NCI-H526 (cell line): ENCODE results near the gene FAM9C.

ENCODE experiments used
- DNase-seq, 2 experiments: peaks; one replicate each; lab custom pipeline; 2025; lab: John Stamatoyannopoulos, UW

Gene FAM9C

GRCh38 chrX:13007519-13008188 lies 36.8 kb downstream of the FAM9C start:
- DNase-seq: no peak

GRCh38 chrX:13005661-13006473 lies 38.6 kb downstream of the FAM9C start:
- DNase-seq: no peak

GRCh38 chrX:13001961-13002671 lies 42.3 kb downstream of the FAM9C start:
- peak; percentile 14 to 27 for DNase-seq

- DNase-seq: no peak
Observed at GRCh38 chrX:13001097-13001496, 43.3 kb downstream of the FAM9C start.

- DNase-seq: no peak
Observed at GRCh38 chrX:13000301-13000811, 44.1 kb downstream of the FAM9C start.

DNA sequence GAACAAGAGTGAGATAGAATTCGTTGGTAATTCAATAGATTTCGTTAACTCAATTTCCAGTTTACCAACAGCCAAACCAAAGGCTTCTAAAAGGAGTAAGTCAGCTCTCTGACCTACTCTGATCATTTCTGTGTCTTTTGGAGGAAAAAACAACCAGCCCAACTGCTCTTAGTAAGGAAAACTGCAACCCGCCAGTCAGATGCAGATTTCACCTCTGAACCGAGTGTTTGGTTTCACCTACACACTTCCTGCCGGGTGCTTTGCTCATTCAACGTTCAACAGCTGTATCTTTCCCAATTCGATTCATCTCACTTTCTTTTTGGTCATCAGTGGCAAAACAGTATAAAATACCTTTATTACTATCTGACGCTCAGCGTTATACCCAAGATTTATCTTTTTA lies 45.0 kb downstream of the FAM9C start:
- no peak for DNase-seq

DNA sequence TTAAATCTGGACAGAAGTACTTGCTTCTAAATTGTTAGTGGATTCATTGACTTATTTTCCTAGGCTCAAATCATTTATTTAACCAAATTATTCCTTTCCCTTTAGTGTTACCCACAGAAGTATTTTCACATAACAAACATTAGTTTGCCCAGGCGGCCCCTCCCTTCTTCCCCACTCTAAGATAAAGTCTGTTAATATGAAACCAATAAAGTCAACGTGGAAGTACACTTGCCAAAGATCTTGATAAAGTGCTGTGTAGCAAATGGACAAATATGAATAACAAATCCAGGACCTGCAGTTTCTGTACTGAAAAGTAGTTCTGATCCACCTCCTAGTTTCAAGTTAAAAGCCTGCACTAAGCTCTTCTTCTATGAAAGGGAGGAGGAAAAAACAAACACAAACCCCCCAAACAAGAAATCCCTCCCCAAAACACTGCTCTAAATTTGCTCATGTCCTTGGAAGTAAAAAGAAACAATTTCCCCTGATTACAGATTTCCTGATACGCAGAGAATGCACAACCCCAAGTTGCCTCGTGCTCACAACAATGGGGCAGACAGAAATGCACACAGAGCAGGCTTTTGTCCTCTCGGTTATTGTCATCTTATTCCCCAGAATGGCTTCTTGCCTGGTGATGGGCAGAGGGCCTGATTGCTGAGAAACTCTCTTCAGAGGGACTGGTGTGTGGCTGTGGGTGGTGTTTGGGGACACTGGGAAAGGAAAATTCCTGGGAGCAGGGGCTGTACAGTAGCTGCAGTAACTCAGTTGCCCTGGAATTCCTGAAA lies 46.3 kb downstream of the FAM9C start:
- DNase-seq: peak in 1 of 2 experiments; percentile 6

- DNase-seq: no peak
Observed at GRCh38 chrX:12996934-12997435, 47.4 kb downstream of the FAM9C start.

DNA sequence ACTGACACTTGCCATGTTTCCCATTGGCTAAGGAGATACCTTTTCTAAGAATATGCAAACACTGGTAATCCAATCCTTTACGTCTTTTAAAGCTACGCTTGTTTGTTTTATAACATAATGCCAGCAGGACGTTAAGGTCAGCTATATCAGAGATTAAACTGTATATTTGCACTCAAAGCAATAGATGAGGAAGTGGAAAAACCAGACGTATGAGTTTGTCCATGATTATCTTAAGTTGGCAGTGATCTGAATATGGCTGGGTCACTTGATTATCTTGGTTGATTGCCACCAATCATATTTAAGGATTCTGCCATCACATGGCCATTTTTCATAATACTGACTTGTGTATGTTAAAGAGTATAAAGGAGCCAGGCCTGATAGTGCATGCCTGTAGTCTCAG lies 50.1 kb downstream of the FAM9C start:
- DNase-seq: peak in 1 of 2 experiments; percentile 42

DNA sequence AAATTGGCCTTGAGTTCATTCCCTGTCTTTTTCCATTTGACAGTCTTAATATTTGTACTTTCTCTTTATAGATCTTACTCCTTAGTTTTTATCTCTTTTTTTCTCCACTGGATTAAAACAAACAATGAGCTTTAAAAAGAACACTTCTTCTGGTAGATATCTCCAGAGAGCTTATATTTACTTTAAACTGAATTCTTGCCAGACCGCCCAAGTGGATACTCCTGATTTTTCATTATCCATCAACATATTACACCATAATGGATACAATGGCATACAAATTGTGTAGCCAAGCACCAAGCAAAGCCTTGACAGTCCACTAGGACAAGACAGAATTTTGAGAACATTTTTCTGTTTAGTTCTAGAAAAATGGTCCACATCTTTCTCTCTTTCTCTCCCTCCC lies 50.6 kb downstream of the FAM9C start:
- no peak for DNase-seq

DNA sequence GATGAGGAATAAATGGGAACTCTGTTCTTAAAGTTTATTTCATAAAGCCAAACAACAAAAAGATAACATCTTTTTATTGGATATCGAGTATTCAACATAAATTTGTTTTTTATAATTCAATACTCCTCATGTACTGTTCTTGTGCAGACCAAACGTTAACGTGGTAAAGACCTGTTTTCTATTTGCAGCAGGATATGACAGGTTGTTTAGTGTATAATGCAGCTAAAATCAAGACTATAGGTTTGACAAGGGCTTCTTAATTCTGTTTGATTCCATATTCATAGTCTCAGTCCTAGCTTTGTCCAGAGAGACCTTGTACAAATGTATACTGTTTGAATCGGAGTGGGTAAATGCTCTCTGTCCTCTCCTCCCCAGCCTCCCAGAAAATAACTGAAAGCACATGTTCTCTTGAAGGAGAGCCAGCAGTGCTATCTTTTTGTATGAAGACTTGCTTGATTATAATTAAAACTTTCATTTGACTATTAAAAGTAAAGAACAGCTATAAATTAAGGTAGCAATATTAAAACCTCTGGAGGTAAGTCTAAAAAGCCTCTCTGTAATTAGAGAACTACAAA lies 51.8 kb downstream of the FAM9C start:
- no peak for DNase-seq

GRCh38 chrX:12991575-12991974 lies 52.8 kb downstream of the FAM9C start:
- DNase-seq: no peak

DNA sequence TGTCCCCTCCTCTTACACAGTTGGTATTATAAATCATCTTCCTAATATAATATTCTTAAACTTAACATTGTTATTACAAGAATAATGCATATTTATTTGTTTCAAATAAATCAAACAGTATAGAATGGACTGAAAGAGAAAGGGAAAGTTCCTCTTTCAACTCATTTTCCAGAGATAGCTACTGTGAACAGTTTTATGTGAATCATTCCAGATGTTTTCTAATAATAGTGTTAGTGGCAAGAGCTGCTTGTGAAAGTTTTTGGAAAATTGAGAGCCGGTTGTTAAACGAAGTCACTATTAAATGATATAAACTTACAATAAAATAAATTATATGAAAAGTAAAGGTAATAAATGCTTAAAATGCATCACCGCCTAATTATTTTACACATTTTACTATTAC lies 55.0 kb downstream of the FAM9C start:
- DNase-seq: no peak

DNA sequence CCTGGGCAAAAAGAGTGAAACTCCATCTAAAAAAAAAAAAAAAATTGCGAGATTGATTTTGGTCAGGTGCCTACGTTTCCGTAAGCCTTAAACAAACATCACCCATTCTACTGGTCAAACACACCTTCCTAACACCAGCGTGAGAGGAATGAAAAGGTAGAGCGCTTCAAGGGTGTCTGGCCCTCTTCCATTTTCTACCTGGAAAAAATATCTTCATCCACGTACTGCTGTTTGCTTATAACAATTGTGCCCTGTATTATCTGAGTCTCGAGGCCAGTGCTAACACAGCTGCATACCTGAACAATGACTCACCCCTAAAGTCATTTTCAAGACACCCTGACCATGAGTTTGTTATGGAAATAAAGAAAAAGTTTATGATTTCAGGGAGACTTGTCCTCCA lies 55.6 kb downstream of the FAM9C start:
- no peak for DNase-seq

GRCh38 chrX:12987900-12988594 lies 56.4 kb downstream of the FAM9C start:
- no peak for DNase-seq

GRCh38 chrX:12987340-12987739 lies 57.1 kb downstream of the FAM9C start:
- DNase-seq: no peak

DNA sequence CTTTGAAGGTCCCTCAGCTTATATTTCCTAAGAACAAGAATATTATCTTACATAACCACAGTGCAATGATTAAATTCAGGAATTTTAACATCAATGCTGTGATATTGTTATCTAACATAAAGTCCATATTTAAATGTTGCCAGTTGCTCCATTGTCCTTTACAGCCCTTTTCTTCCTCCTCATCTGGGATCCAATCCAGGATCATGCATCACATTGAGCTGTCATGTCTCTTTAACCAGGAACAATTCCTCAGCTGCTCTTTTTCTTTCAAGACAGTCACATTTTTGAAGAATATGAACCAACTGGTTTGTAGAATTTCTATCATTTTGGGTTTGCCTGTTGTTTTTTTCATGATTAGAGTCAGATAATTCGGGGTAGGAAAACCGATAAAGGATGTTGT lies 57.5 kb downstream of the FAM9C start:
- no peak for DNase-seq

- DNase-seq: no peak
Observed at GRCh38 chrX:12986164-12986779, 58.1 kb downstream of the FAM9C start.
